Brain pericyte (primary cell): ENCODE data around the gene SRP54.
"Not testable (repeated sequence)": the region's sequence is repeated elsewhere in the genome, so short reads cannot be mapped to it uniquely, and the experiment has no call there.

Experiments used
- DNase-seq: peaks from one replicate; pipeline ENCODE4 v3.0.0-alpha.2; 2012; ENCODE audit warnings: low read depth, low spot score

Gene SRP54

DNA sequence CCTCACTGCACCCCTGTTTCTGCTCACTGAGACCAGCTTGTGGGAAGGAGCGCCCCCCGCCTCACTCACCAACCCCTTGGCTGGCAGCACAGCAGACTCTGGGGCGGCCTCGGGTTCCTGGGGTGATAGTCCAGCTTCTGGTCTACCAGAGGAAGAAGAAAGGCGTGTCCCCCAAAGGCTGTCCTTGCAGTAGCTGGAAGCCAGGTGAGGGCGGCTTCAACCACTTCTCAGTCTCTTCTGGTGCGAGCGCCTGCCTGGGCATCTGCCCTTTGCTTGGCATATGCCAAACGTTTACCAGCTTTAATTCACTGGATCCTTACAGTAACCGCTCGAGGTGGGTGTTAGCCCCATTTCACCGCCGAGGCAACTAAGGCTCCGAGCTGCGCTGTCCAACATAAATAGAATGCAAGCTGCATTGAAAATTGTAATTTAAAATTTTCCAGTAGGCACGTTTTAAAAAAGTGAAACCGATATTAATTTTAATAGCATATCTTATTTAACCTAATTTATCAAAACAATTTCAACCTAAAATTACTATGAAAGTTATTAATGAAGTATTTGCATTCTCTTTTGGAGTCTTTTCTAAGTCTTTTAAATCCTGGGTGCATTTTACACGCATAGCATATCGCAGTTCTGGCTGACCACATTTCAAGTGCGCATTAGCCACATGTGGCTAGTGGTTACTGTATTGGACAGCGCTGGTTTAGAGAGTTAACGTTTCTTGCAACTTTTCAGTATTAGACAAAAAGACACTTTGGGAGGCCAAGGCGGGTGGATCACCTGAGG lies 64.2 kb downstream of the SRP54 start:
- DNase-seq = no peak

DNA sequence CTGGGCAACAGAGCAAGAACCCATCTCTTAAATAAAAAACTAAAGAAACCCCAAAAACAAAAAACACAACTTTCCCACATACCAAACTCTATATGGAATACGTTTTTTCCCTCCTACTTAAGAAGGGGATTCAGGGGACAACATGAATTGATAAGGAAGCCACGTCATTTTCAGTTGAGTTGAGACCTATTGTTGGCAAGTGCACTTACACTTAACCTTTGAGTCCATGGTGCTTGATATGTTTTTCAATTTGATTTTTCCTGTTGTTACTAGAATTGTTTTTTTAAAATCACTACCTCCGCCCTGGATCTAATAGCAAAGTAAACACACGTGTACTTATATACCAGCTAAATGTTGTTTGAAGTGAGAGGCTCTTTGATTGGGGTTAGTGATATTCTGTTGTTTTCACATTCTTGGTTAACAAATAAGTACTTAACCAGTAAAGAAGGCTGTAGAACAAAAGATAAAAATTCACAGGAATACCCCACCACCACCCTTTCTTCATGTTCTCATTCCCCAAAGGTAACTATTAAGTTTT lies 65.3 kb downstream of the SRP54 start:
- DNase-seq = no peak

DNA sequence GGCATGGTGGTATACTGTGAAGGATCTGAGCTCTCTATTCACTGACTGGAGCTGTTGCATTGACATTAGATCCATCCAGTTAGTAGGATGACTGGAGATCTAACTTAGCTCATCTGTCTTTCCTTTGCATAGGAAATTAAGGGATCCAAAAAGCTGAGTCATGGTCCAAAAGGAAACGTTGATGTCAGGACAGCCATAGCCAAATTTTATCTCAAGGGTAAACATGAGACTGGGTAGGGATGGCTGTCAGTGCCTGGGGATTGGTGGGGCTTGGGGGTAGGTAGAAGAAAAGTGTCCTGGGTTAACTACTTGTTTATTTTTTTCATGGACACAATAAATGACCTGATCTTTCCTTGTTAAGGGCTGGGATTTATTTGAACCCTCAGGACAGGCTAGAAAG lies 67.9 kb downstream of the SRP54 start:
- DNase-seq = no peak

DNA sequence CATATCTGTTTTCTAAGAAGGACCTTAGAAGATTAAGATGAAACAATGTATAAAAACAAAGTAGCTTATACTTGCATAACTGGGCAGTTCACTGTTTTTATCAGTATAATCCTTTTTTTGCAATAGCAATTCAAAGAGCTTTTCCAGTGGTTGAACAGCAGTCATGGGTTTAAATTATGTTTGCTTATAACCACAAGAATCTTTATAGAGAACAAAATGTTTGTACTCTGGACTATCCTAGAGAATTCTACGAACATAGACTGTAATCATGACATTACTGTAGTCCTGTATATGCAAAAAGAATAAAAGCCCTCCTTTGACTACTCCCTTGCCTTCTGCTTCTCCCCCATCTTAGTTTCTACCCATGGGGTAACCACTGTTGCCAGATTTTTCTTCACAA lies 69.0 kb downstream of the SRP54 start:
- DNase-seq = peak; percentile 5

DNA sequence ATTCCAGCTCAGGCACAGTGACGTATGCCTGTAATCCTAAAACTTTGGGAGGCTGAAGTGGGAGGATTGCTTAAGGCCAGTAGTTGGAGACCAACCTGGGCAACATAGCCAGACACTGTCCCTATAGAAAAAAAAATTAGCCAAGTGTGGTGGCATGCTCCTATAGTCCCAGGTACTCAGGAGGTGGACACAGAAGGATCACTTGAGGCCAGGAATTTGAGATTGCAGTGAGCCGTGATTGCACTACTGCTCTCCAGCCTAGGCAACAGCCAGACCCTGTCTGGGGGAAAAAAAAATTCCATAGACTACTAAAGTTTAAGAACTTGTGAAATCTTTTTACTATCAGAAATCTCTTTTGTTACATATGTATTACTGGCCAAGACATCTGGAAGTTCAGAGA lies 69.8 kb downstream of the SRP54 start:
- DNase-seq = no peak

DNA sequence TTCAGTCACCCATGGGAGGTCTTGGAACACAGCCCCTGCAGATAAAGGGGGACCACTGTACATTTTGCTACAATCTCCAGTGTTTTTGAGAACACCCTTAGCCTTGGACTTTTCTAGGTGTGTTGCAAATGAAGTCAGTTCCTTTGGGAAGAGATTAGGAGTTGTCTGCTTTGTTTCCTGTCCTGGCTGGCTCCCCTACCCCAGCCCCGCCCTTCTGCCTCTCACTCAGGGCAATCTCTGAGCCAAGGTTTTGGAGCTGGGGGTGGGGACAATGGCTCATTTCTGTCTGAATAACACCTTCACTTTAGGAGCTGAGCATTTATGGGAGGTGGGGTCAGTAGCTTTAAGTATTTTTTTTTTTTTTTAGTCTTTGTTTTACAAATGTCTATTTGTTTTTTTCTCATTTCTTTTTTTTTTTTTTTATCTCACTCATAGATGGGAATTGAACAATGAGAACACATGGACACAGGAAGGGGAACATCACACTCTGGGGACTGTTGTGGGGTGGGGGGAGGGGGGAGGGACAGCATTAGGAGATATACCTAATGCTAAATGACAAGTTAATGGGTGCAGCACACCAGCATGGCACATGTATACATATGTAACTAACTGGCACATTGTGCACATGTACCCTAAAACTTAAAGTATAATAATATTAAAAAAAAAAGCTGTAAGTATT lies 78.5 kb downstream of the SRP54 start:
- DNase-seq = not testable (repeated sequence)

DNA sequence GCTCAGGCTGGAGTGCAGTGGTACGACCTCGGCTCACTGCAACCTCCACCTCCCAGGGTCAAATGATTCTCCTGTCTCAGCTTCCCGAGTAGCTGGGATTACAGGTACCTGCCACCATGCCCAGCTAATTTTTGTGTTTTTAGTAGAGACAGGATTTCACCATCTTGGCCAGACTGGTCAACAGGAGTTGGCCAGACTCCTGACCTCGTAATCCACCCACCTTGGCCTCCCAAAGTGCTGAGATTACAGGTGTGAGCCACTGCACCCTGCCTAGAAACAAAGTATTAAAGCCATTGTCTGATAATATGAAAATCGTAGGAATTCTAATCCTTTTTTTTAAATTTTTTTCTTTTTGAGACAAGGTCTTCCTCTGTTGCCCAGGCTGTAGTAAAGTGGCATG lies 82.9 kb downstream of the SRP54 start:
- DNase-seq = not testable (repeated sequence)

DNA sequence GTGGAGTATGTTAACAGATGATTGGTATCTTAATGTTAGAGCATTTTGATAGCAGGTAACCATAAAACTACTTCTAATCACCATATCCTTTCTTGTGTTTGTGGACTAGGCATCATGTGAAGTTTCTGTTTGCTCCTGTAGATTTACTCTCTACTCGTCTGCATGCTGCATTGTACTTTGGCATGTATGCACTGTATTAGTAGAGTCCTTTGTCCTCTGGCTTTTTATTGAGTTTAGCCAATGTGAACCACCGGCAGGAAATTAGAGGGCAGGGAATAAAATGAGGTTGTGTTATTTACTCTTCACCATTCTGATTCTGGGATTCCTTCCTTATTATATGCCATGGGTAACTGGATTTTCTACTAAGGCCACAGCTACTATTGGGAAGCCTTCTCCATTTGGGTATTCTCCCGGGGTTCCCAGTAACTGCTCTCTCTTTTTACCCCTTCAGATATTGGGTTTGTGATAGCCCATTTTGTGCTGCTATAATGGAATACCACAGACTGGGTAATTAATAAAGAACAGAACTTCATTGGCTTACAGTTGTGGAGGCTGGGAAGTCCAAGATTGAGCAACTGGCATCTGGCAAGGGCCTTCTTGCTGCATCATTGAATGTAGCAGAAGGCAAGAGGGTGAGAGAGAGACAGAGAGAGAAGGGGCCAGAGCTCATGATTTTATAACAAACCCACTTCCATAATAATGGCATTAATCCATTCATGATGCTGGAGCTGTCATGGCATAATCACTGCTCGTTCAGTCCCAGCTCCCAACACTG lies 85.6 kb downstream of the SRP54 start:
- no peak for DNase-seq

DNA sequence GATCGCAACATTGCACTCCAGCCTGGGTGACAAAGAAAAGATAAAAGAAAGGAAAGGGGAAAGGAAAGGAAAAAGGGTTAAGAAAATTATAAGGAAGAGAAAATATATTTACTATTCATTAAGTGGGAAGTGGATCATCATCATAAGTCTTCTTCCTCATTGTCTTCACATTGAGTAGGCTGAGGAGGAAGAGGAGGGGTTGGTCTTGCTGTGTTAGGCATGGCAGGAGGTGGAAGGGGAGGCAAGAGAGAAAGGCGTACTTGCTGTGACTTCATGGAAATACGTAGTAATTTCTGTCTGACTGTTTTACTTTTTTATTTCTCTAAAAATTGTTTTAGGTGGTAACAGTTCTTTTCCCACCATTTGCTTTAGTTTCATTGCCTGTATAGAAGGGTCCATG lies 89.4 kb downstream of the SRP54 start:
- no peak for DNase-seq

DNA sequence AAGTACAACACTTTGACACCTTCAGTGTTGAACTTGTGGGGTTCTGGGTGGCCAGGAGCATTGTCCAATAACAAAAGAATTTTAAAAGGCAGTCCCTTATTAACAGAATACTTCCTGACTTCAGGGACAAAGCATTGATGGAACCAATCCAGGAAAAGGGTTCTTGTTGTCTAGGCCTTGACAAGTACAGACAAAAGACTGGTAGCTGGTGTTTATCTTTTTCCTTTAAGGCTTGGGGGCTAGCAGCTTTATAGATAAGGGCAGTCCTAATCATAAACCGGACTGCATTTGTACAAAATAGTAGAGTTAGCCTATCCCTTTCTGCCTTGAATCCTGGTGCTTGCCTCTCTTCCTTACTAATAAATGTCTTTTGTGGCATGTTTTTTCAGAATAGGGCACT lies 90.7 kb downstream of the SRP54 start:
- no peak for DNase-seq

DNA sequence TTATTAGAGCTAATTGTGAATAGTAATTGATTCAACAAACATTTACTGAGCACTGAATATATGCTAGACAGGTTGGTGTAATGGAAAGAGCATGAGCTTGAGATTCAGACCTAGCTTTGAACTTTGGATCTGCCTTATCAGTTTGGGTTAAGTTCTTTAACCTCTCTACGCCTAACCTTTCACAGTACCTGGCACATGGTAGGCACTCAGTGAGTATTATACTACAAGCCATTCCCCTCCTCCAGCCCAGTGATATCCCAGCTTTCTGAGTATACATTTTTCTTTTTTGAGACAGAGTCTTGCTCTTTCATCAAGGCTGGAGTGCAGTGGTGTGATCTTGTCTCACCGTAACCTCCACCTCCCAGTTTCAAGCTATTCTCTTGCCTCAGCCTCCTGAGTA lies 95.3 kb downstream of the SRP54 start:
- no peak for DNase-seq
